HG03342 (cell line): ENCODE results near the gene TSEN54.

Experiments used
- ATAC-seq: cut with Tn5 transposase; IDR thresholded peaks from one replicate; pipeline ENCODE4 v1.9.1; 2021; ENCODE audit warnings: mild to moderate bottlenecking, moderate library complexity; ENCODE audit not compliant: unreplicated experiment

TSEN54 gene

GRCh38 chr17:75540923-75541503 lies 24.7 kb downstream of the TSEN54 start:
- no peak for ATAC-seq

GRCh38 chr17:75542229-75542628 lies 25.9 kb downstream of the TSEN54 start:
- ATAC-seq: no peak

- no peak for ATAC-seq
These were observed 26.5 kb downstream of the TSEN54 start for GRCh38 chr17:75542728-75543336.

- no peak for ATAC-seq
These were observed 27.9 kb downstream of the TSEN54 start for GRCh38 chr17:75544250-75544649.

- ATAC-seq: no peak
These were observed 29.9 kb downstream of the TSEN54 start for GRCh38 chr17:75546181-75546580.

- ATAC-seq: no peak
These were observed 30.8 kb downstream of the TSEN54 start for GRCh38 chr17:75547091-75547490.

GRCh38 chr17:75548813-75549212 lies 32.5 kb downstream of the TSEN54 start:
- no peak for ATAC-seq

- no peak for ATAC-seq
These were observed 33.2 kb downstream of the TSEN54 start for GRCh38 chr17:75549246-75550138.

- ATAC-seq: no peak
These were observed 33.8 kb downstream of the TSEN54 start for GRCh38 chr17:75550139-75550465.

GRCh38 chr17:75551266-75551665 lies 34.9 kb downstream of the TSEN54 start:
- ATAC-seq: no peak

GRCh38 chr17:75552425-75553294 lies 36.3 kb downstream of the TSEN54 start:
- no peak for ATAC-seq

- no peak for ATAC-seq
These were observed 37.2 kb downstream of the TSEN54 start for GRCh38 chr17:75553295-75554110.

GRCh38 chr17:75555679-75556153 lies 39.4 kb downstream of the TSEN54 start:
- no peak for ATAC-seq

- no peak for ATAC-seq
These were observed 40.9 kb downstream of the TSEN54 start for GRCh38 chr17:75557075-75557851.

GRCh38 chr17:75557852-75558665 lies 41.7 kb downstream of the TSEN54 start:
- ATAC-seq: no peak

- ATAC-seq: no peak
These were observed 42.6 kb downstream of the TSEN54 start for GRCh38 chr17:75558666-75559530.

GRCh38 chr17:75559958-75560533 lies 43.7 kb downstream of the TSEN54 start:
- no peak for ATAC-seq
